Fibroblast of skin of right quadriceps (primary cell): ENCODE data around the gene FBXO34.

ENCODE experiments used
- DNase-seq: peaks from one replicate; pipeline ENCODE4 v3.0.0-alpha.2; 2013

Gene FBXO34

GRCh38 chr14:55270832-55271571, at the start of gene FBXO34:
Gene FBXO34, plus strand, starts transcription at chr14:55271421. Its CDS starts 78,970 bp downstream, at chr14:55350391.
- DNase-seq, result peak; percentile 97

GRCh38 chr14:55221968-55222367, 49.3 kb upstream of the FBXO34 start:
- DNase-seq, result no peak

- no peak for DNase-seq
Measured at GRCh38 chr14:55223364-55223763, 47.9 kb upstream of the FBXO34 start.

- DNase-seq, result no peak
Measured at GRCh38 chr14:55228261-55228660, 43.0 kb upstream of the FBXO34 start.

- DNase-seq, result no peak
Measured at GRCh38 chr14:55233591-55233990, 37.6 kb upstream of the FBXO34 start.

- DNase-seq, result peak; percentile 4
Measured at GRCh38 chr14:55238019-55238680, 33.1 kb upstream of the FBXO34 start.

- no peak for DNase-seq
Measured at GRCh38 chr14:55239320-55239719, 31.9 kb upstream of the FBXO34 start.

- peak; percentile 74 for DNase-seq
Measured at GRCh38 chr14:55240526-55241178, 30.6 kb upstream of the FBXO34 start.

- DNase-seq, result no peak
Measured at GRCh38 chr14:55241673-55242072, 29.5 kb upstream of the FBXO34 start.

GRCh38 chr14:55243386-55243785, 27.8 kb upstream of the FBXO34 start:
- no peak for DNase-seq

- no peak for DNase-seq
Measured at GRCh38 chr14:55243813-55244212, 27.4 kb upstream of the FBXO34 start.

- peak; percentile 15 for DNase-seq
Measured at GRCh38 chr14:55245657-55246268, 25.5 kb upstream of the FBXO34 start.

GRCh38 chr14:55248411-55248810, 22.8 kb upstream of the FBXO34 start:
- DNase-seq, result no peak

GRCh38 chr14:55249423-55249822, 21.8 kb upstream of the FBXO34 start:
- DNase-seq, result no peak

GRCh38 chr14:55253276-55253675, 17.9 kb upstream of the FBXO34 start:
- DNase-seq, result no peak

GRCh38 chr14:55254581-55254980, 16.6 kb upstream of the FBXO34 start:
- no peak for DNase-seq

GRCh38 chr14:55255979-55256378, 15.2 kb upstream of the FBXO34 start:
- no peak for DNase-seq

- DNase-seq, result no peak
Measured at GRCh38 chr14:55256586-55256985, 14.6 kb upstream of the FBXO34 start.

GRCh38 chr14:55265197-55265596, 6.0 kb upstream of the FBXO34 start:
- no peak for DNase-seq

- DNase-seq, result peak; percentile 44
Measured at GRCh38 chr14:55267820-55268219, 3.4 kb upstream of the FBXO34 start.

GRCh38 chr14:55271572-55272298, 514 bp downstream of the FBXO34 start:
- peak; percentile 75 for DNase-seq

- DNase-seq, result no peak
Measured at GRCh38 chr14:55272387-55272786, 1.2 kb downstream of the FBXO34 start.

- DNase-seq, result no peak
Measured at GRCh38 chr14:55272922-55273321, 1.7 kb downstream of the FBXO34 start.
